ENCODE data around the gene PIK3R6.

Gene PIK3R6

DNA sequence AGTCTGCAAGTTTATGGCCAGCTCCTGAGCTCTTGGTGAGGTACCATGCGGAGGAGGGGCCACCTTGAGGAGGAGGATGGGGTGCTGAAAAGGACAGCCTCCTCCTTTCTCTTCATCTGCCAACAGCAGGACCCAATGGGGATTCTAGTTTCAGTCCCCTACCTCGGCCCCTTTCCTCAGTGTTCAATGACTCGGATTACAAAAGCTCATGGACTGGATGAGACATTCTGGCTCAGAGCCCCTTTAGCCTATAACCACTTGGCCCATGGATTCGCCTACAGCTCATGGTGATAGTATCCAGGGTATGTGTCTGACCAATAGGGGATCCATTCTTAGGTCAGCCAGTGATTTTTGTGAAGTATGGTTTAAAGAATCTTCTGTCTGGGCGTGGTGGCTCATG, 8.5 kb upstream of the PIK3R6 start:
- H3K36me3 ChIP-seq (ENCODE audit: insufficient read depth, low read length), result peaks cover 21% of the 10 kb centered on the region; the same call in 1 of the 2 replicates
- no peaks in the 10 kb centered on the region for H3K9me3 ChIP-seq (ENCODE audit: insufficient read depth, low read depth, low read length)
- H3K9ac ChIP-seq (ENCODE audit: low read depth, low read length, poor library complexity, severe bottlenecking), result no peak overlapping the region
- no peak overlapping the region for H2AFZ ChIP-seq (ENCODE audit: low read length)
- H3K4me3 ChIP-seq (ENCODE audit: low read length, poor library complexity, severe bottlenecking), result no peak overlapping the region
- TF ChIP-seq CTCF (conservative IDR thresholded peaks at IDR 0.05; ENCODE audit: low read length) (no peak), EZH2phosphoT487 (IDR thresholded peaks at IDR 0.05; ENCODE audit: borderline replicate concordance) (no peak)
- H3K9me2 ChIP-seq (replicated peaks; ENCODE audit: low read depth, low read length), result no peaks in the 10 kb centered on the region
- H3K27me3 ChIP-seq (ENCODE audit: insufficient read depth, low read length, poor library complexity, severe bottlenecking), result no peaks in the 10 kb centered on the region
- no peaks in the 10 kb centered on the region for H3K79me2 ChIP-seq (ENCODE audit: insufficient read depth, low read length)
- no peaks in the 10 kb centered on the region for H3F3A ChIP-seq (ENCODE audit: low read depth)
- no peaks in the 10 kb centered on the region for H4K20me1 ChIP-seq (ENCODE audit: insufficient read depth, low read length, poor library complexity, severe bottlenecking)
- H3K4me1 ChIP-seq (ENCODE audit: insufficient read depth, low read length, poor library complexity, severe bottlenecking), result peaks cover 17% of the 10 kb centered on the region
- H3K4me2 ChIP-seq (ENCODE audit: low read depth, low read length, poor library complexity, severe bottlenecking), result no peak overlapping the region

- no peak for TF ChIP-seq EZH2phosphoT487 (IDR thresholded peaks at IDR 0.05; ENCODE audit: borderline replicate concordance)
- no peak for TF ChIP-seq CTCF (conservative IDR thresholded peaks at IDR 0.05; ENCODE audit: low read length)
- Histone ChIP-seq H3K36me3 (ENCODE audit: insufficient read depth, low read length) (peaks cover 18% of the 10 kb centered on the region; the same call in 1 of the 2 replicates), H3K9ac (ENCODE audit: low read depth, low read length, poor library complexity, severe bottlenecking) (no peak overlapping the region), H3K4me2 (ENCODE audit: low read depth, low read length, poor library complexity, severe bottlenecking) (no peak overlapping the region), H3K27me3 (ENCODE audit: insufficient read depth, low read length, poor library complexity, severe bottlenecking) (no peaks in the 10 kb centered on the region), H3F3A (ENCODE audit: low read depth) (no peaks in the 10 kb centered on the region), H4K20me1 (ENCODE audit: insufficient read depth, low read length, poor library complexity, severe bottlenecking) (no peaks in the 10 kb centered on the region), H3K79me2 (ENCODE audit: insufficient read depth, low read length) (no peaks in the 10 kb centered on the region), H2AFZ (ENCODE audit: low read length) (no peak overlapping the region), H3K9me2 (replicated peaks; ENCODE audit: low read depth, low read length) (no peaks in the 10 kb centered on the region), H3K9me3 (ENCODE audit: insufficient read depth, low read depth, low read length) (no peaks in the 10 kb centered on the region), H3K4me3 (ENCODE audit: low read length, poor library complexity, severe bottlenecking) (no peak overlapping the region), H3K4me1 (ENCODE audit: insufficient read depth, low read length, poor library complexity, severe bottlenecking) (peaks cover 17% of the 10 kb centered on the region)
These were observed 8.0 kb upstream of the PIK3R6 start for GRCh38 chr17:8875436-8875835.

- Histone ChIP-seq H3K27me3 (ENCODE audit: insufficient read depth, low read length, poor library complexity, severe bottlenecking) (no peaks in the 10 kb centered on the region), H3K36me3 (ENCODE audit: insufficient read depth, low read length) (peaks cover 8% of the 10 kb centered on the region; the same call in 1 of the 2 replicates), H3K4me2 (ENCODE audit: low read depth, low read length, poor library complexity, severe bottlenecking) (no peak overlapping the region), H3K4me1 (ENCODE audit: insufficient read depth, low read length, poor library complexity, severe bottlenecking) (peaks cover 19% of the 10 kb centered on the region), H3K79me2 (ENCODE audit: insufficient read depth, low read length) (no peaks in the 10 kb centered on the region), H3K9ac (ENCODE audit: low read depth, low read length, poor library complexity, severe bottlenecking) (no peak overlapping the region), H4K20me1 (ENCODE audit: insufficient read depth, low read length, poor library complexity, severe bottlenecking) (no peaks in the 10 kb centered on the region), H3K9me2 (replicated peaks; ENCODE audit: low read depth, low read length) (no peaks in the 10 kb centered on the region), H3F3A (ENCODE audit: low read depth) (no peaks in the 10 kb centered on the region), H3K4me3 (ENCODE audit: low read length, poor library complexity, severe bottlenecking) (no peak overlapping the region), H2AFZ (ENCODE audit: low read length) (no peak overlapping the region), H3K9me3 (ENCODE audit: insufficient read depth, low read depth, low read length) (no peaks in the 10 kb centered on the region)
- TF ChIP-seq CTCF (conservative IDR thresholded peaks at IDR 0.05; ENCODE audit: low read length), result no peak
- no peak for TF ChIP-seq EZH2phosphoT487 (IDR thresholded peaks at IDR 0.05; ENCODE audit: borderline replicate concordance)
These were observed 6.6 kb upstream of the PIK3R6 start for GRCh38 chr17:8873801-8874715.
